Measurements from ENCODE around the gene CDH13.

Gene CDH13

DNA sequence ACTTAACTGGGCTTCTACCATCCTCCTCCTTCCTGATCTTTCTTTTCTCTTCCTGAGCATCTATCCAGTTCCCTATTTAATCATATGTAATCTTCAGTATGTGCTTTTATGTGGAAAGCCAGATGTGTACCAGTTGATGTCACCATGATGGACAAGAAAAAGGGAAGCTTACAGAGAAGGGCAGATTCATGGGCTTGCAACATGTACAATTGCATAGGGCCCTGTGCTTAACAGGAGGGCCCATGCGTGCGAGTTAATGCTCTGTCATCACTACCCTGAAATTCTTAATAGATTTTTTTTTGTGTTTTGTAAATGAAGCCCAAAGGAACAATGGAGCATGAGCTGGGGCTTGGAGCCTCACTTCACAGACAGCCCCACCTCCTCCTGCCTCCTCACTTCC is 124.3 kb downstream of the CDH13 start:
- DNase-seq: no peak

DNA sequence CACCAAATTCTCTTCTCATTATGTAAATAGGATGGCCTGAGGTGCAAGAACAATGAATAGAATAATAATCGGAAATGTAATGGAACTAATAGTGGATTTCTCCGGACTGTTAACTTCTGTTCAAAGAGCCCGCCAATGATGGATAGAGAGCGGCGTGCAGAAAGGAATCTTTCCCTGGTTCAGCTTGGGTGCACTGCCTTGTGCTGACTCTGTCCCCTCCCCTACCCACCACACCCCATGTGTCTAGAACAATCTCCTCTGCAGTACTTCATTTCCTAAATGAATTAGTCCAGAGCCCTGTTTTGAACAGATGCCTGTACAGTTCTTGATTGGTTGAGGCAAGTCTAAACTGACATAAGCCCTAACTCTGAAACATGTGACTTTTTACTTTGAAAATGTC is 125.4 kb downstream of the CDH13 start:
- no peak for DNase-seq

DNA sequence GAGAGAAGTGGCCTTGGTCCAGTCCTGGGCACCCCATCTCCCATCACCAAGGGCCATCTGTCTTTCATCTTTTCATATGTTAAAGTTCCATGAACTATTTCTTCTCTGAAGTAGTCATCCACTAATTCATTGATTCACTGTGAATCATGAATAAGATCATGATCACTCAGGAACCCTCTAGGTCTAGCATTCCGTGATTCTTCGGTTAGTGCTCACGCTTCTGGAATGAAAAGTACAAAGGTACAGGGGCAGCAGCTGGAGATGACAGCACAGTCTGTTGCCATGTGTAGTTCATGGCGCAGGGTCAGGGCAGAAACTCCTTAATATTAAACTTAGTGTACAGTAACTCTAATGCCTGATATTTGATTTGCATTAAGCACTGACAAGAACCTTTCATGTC is 127.1 kb downstream of the CDH13 start:
- no peak for DNase-seq

DNA sequence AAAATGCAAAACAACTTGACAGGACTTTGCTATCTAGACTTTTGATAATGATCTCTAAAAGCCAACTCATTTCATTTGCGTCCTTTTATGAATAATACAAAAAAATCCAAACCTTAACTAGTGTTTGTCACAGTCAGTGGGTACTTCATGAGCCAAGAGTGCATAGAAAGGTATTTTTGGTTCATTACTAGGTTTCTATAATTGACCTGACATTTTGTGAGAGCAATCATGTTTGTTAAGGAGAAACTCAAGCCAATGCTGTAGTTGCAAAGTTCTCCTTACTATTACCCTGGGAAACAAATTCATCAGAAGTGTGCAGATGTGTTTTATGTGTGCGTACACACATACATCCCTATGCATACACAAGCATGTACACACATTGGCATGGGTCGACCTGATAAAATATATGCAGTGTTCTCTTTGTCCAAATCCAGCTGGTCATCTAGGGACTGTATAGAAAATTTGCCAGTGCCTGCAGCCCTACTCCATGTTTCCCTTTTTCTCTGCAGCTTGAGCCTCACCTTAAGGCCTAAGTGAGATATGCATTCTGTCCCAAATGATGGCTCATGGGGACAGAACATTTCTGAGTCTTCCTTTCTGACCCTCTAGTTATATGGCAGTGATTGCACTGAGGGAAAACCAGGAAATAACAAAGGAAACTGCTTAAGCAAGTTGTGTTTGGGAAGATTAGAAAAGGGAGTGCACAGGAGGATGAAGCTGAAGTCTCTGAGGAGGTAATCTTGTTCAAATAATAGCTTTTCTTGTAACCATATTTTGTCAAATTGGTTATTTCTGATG is 128.1 kb downstream of the CDH13 start:
- DNase-seq: no peak

DNA sequence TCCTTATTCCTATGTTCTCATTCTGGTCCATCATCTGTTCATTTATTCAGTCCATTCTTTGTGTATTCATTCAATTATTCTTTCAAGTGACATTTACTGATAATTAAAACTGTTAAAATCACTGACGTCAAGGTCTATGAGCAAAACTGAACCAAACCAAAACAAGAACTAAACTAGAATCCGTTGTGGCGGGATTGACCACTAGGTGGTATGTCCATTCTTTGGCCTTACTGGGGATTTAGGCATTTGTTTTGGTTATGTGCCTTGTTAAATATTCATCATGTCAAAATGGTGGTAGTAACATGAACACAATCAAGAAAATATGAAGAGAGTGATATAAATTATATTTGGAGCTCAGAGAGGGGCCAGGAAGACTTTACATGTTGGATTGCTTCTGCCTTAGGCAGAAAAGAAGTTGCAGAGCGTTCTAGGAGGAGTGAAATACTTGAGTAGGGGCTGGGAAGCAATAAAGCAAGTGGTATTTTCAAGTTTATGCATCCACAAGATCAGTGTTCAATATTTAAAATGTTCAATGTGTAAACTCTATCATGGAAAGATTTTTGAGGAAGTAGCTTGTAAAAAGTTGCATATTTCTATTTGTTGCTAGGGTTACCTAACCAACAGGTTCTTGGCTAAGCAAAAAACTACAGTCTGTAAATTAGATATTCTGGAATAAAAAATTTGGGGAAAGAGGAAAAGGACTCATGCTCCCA is 129.0 kb downstream of the CDH13 start:
- no peak for DNase-seq

DNA sequence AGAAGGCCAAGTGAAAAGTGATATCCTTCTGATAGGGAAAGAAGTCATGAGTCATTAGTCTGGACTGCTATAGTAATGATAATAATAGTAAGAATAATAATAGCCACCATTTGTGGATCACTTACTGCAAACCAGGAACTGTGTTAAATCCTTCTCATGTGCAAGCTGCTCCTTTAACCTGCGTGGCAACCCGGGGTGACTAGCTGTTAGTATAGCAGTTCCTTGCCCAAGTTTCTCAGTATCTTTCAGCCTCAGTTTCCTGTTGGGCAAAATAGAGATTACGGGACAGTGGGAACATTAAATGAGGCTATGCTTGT is 129.5 kb downstream of the CDH13 start:
- no peak for DNase-seq

DNA sequence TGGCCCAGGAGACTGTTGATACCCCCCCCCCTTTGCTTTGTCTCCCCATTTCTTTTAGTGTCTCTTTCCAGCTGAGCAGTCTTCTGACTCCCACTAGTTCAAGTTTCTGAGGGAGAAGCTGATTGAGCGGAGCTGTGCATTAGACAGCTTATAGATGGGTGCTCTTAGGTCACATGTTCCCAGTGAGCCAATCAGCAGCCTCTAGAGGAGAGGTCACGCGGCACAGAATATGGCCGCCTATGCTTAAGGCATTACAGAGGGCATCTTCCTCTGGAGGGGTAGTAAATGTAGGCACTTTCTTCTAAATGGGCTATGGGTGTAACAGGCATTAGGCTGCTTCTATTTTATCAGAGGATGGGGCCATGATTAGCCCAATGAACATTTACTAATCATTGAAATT is 131.6 kb downstream of the CDH13 start:
- no peak for DNase-seq

DNA sequence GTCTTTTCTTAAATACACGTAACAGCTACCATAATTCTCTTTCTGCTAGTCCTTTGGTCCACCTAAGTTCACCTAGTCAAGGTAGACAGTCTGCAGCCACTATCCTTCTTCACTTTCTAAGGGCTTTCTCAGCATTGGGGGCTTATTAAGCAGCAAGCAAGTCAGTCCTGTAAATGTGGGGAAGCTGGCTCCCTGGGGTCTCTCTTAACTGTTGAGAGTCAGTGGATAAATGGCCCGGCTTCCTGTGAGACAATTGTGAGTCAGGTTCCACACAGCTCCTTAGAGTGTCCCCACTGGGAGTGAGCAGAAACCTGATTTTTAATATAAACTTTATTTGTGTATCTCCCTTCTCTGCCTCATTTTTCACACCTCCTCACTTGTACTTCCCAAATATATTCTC is 132.1 kb downstream of the CDH13 start:
- DNase-seq: no peak

DNA sequence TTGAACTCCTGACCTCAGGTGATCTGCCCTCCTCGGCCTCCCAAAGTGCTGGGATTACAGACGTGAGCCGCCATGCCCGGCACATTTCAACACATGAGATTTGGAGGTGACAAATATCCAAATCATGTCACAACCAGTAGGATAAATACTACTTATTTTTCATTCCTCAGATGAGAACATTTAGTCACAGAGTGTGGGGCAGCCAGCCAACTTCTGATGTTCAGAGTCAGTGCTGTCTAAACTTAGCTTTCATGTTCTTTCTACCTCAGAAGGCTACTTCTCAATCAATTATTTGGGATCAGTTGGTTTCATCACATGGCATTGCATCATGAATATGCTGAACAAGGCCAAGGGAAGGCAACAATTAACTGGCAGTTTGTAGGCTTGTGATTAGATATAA is 134.5 kb downstream of the CDH13 start:
- no peak for DNase-seq

DNA sequence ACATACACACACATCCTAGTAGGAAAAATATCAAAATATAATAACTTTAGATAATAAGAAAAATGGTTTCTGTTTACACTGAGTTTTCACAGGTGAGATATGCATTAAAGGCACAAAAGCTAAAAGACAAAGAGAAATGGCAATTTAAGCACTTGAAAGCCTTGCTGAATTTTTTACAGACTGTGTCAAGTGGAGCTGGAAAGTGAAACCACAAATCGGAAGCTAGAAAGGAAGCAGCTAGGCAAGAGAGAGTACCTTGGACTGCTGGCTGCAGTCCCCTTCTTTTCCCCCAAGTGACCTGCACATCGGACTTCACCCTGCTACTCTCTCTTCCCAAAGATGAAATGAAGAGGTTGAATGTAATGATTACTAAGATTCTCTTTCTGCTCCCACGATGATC is 135.1 kb downstream of the CDH13 start:
- peak; percentile 1 for DNase-seq

DNA sequence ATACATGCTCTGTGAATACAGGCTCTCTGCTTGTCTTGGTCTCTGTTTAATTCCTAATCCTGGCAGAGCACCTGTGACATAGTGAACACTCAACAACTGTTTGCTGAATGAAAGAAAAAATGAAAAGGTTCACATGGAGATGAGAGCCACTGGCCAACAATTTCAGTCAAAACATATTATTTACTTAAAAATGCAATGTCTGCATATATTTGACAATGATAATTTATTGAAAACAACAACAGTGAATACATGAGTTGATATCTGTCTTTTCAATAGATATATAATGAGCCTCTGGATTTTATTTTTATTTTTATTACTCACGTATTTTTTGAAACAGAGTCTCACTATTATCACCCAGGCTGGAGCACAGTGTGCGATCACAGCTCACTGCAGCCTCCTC is 136.6 kb downstream of the CDH13 start:
- no peak for DNase-seq

DNA sequence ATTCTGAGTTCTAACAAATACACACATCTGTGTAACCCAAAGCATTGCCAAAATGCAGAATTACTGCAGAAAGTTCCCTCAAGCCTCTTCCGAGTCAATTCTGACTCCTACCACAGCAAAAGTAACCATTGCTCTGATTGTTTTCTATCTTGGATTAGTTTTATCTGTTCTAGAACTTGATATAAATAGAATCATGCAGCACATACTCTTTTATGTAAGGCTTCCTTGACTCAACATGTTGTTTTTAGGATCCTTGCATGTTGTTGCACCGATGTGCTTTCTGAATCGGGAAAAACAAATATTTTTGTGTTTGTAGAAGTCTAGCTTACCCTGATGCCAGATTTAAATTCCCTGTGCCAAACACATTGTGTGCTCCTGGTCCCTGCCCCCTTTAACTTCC is 140.4 kb downstream of the CDH13 start:
- no peak for DNase-seq

DNA sequence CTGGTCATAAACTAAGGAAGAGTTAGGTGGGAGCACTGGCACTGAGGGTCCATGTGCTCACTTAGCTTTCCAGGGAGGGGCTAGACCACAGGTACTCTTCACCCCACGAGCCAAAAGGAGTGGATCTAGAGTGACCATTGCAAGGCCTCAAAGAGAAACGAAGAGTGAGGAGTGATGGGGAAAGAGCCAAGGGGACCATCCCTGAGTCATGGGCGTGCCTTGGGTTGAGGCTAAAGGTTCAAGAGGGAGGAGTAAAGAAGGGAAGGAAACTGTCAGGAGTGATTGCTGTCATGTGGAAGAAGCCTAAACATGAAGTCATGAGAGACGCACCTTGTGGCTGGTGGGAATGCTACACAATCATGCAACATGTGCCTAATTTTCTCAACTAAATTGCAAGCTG is 141.0 kb downstream of the CDH13 start:
- DNase-seq: no peak

DNA sequence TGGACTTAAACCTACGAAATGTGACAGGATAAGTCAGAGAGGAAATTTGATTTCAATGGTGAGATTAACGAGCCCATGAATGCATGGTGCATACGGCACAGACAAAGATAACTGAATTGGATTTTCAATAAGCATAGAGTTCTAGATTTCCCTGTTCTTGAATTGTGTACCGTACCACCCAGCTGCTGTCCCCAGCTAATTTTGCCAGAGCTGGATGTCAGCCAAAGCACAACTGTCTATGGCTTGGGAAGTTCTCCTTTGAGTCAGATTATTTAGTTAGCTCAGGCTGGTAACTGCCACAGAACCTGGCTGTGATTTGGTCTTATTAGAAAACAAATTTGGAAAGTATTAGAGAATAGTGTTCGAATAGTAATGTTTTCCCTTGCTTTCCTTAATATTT is 143.1 kb downstream of the CDH13 start:
- peak; percentile 3 for DNase-seq

DNA sequence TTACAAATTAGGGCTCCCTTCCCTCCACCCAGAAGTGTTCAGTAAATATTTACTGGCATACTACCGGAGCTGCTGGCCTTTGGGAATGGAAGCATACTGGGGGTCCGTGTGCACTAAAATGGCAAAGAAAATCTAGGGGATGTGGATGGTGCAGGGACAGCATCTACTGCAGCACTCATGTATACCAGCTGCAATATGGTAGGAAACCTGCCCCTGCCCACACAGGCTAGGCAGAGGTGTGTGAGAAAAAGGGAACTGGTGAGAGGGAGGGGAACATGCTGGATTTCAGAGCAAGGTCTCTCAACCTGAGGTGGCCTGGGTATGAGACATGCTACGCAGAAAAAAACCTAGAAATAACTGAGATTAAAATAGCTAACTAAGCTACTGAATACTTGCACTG is 145.4 kb downstream of the CDH13 start:
- no peak for DNase-seq

DNA sequence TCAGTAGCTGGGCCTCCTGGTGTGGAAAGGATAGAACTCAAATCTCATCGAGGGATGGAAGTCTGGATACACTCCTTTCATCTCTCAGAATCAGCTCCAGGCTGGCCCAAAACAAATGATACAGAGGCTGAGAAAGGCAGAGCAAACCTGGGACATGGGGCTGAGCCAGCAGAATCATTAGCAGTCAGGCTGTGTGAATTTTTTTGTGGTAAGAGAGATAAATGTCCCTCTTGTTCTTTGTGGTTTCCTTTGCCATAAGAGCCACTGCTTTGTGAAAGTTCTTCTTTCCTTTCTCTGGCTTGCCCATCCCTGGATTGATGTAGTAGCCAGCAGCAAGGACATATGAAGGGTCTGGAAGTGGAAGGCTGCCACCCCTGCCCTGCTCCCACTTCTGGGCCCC is 146.2 kb downstream of the CDH13 start:
- no peak for DNase-seq

DNA sequence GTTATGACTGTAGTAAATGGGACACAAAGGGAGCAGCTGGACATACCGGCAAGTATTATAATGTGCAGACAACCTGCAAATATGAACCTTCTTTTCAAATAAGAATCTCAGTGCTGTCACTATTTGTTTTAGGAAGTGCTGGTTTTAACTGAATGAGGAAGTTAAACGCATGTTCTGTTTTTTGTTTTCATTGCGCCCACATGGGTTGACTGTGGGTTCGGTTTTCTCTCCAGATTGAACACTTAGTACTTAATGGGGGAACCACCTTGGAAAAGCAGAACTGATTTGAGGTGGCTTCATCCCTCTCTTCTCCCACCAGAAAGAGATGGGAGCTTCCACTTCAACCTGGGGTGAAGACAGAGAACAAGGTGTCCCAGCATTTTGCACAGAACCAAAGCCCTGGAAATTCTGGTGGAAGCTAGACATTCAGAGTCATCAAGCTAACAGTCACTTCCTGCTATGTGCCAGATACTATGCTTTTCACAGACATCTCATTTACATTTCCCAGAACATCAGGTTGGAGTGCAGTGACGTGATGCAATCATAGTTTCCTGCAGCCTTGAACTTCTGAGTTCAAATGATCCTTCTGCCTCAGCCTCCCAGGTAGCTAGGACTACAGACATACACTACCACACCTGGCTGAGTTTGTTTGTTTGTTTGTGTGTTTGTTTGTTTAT is 149.8 kb downstream of the CDH13 start:
- DNase-seq: no peak

DNA sequence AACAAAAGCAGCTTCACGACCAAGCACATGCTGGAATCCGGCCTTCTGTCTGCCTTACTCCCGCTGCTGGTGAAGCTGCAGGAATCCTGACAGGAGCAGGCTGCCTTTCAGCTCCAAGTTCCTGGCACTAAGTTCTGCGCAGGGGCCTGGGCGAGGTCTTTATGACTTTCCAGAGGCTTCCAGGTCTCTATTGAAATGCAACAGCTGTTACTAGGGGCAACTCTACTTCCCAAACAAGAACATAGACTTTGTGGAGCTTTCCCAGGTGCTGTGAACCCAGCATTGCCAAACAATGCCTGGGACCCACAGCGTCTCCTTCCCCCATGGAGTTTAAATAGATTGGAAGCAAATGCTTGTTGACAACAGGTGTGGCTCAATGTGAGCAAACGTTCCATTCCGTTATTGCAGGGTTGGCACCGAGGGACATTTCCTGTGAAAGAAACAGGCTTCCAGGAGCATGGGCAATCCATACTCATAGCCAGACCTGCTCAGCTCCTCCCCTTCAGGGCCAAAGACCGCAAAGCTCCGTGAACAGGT is 156.0 kb downstream of the CDH13 start:
- DNase-seq: peak; percentile 52

DNA sequence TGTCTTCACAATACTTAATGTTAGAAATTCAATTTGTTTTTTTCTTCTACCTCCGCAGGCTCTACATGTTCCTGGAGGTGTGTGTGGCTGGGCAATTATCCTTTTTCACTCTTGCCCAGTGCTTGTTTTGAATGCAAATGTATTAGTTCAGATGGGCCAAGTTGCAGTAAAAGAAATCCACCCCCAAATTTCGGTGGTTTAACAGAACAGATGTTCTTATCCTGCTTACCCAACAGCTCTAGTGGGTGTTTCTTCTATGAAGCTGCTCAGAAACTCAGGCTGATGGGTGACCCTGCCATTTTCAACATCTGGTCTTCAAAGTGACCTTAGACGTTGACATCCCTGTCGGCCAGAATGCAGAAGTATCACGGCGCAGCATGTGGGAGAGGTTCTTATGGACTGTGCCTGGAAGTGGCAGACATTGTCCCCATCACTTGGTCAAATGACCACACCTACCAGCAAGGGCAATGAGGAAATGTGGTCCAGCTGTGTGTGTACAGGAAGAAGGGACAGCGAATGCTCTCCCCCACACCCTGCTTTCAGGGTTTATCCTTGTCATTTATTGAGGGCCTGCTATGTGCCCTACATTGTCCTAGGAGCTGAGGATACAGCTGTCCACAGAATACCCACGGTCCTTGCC is 157.3 kb downstream of the CDH13 start:
- DNase-seq: no peak

DNA sequence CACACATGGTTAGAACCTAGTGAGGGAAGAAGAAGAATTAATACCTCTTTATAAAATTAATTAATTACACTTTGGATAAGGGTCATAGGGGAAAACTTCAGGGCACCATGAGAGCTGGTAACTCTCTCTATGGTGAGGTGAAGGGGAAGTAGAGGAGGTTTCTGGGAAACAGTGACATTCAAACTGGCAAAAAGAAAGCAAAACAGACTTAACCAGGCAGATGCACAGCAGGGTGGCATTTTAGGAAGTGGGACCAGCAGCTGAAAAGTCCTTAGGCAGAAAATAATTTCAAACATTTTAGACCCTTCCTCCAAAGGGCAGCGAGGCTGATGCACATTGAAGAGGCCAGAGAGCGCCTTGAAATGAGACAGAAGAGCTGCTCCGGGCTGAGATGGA is 157.8 kb downstream of the CDH13 start:
- no peak for DNase-seq

DNA sequence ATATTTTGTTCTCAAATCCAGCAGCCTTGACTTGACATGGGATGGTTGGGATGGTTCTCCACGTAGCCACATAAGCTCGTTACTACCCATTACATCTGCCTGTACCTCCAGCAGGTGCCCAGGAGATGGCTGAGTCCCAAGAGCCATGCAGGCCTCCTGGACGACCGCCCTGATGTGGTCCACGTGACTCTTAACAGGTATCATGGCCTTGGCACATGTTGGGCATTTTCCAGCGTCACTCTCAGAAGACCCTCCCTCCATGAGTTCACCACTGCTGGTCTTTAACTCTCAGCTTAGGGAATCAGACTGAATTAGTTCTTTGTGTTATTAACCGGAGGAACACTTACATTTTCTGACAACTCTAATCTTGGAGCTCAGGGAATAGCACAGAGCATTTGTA is 161.5 kb downstream of the CDH13 start:
- DNase-seq: no peak

DNA sequence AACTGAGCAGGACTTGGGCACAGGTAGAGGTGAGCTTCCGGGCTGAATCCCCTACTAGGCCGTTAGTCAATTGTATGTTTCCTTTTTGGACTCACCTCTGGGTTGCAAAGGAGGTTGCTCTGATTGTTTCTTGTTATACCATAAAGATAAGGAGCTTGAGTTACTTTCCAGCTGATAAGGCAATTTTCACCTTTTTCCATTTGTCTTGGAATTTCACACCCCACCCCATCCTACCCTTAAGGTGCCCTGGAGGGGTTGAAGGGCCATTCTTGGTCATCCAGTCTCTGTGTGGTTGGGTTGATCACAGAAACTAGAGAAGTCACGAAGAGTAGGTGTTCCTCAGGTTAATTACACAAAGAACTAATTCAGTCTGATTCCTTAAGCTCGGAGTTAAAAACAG is 162.2 kb downstream of the CDH13 start:
- DNase-seq: no peak

DNA sequence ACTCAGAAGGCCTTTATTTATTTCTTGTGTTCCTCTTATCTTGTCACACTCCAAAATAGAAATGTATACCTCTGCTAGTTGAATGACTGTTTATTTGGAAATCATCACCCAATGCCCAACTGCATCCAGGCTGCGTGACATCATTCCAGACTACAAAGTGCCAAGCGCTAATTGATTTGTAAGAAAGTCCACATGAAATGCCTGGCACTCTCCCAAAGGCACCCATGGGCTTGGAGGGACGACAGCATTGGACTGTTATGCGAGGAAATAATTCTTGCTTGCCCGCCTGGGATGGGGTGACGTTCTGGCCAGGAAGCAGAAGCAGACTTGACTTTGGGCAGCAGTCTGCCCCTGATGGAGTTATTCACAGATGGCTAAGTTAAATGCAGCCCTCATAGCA is 165.9 kb downstream of the CDH13 start:
- DNase-seq: no peak

All from NCI-H345 (cell line).